Stimulated activated CD4-positive, alpha-beta T cell treated with anti-CD3 and anti-CD28 coated beads, TNF-alpha, amount 100 ng/mL, for 48 hours (primary cell): ENCODE measurements around the gene CCM2L.

Experiments
- DNase-seq, 3 donors: peaks; one replicate each; pipeline ENCODE4 v3.0.0-alpha.2; 2020; ENCODE audit warnings: low read depth in 3 of 3

CCM2L gene

GRCh38 chr20:32010101-32010500 lies at the start of gene CCM2L:
Gene CCM2L (plus strand): TSS chr20:32010438. CDS start chr20:32010455, 17 bp downstream.
- no peak for DNase-seq

GRCh38 chr20:31962761-31963160 lies 47.5 kb upstream of the CCM2L start:
- DNase-seq: no peak

GRCh38 chr20:31963889-31964288 lies 46.3 kb upstream of the CCM2L start:
- no peak for DNase-seq

- no peak for DNase-seq
Measured at GRCh38 chr20:31966991-31967655, 43.1 kb upstream of the CCM2L start.

GRCh38 chr20:31967830-31968249 lies 42.4 kb upstream of the CCM2L start, which contains the start of gene XKR7:
Gene XKR7 (plus strand): TSS chr20:31968151. CDS start chr20:31968176, 25 bp downstream.
- no peak for DNase-seq

- DNase-seq: peak; percentile 54 to 70 (median 62)
Measured at GRCh38 chr20:31968291-31969126, 41.7 kb upstream of the CCM2L start.

GRCh38 chr20:31969991-31970390 lies 40.2 kb upstream of the CCM2L start:
- no peak for DNase-seq

- DNase-seq: no peak
Measured at GRCh38 chr20:31972471-31973021, 37.7 kb upstream of the CCM2L start.

- DNase-seq: no peak
Measured at GRCh38 chr20:31974296-31974695, 35.9 kb upstream of the CCM2L start.

- DNase-seq: no peak
Measured at GRCh38 chr20:31974951-31975487, 35.2 kb upstream of the CCM2L start.

- no peak for DNase-seq
Measured at GRCh38 chr20:31975874-31976273, 34.4 kb upstream of the CCM2L start.

GRCh38 chr20:31977080-31977479 lies 33.2 kb upstream of the CCM2L start:
- DNase-seq: no peak

- no peak for DNase-seq
Measured at GRCh38 chr20:31979713-31980426, 30.4 kb upstream of the CCM2L start.

GRCh38 chr20:31981784-31982183 lies 28.5 kb upstream of the CCM2L start:
- DNase-seq: no peak

- DNase-seq: no peak
Measured at GRCh38 chr20:31984981-31985471, 25.2 kb upstream of the CCM2L start.

GRCh38 chr20:31987744-31988143 lies 22.5 kb upstream of the CCM2L start:
- no peak for DNase-seq

GRCh38 chr20:31988430-31989015 lies 21.7 kb upstream of the CCM2L start:
- no peak for DNase-seq

GRCh38 chr20:31989030-31989645 lies 21.1 kb upstream of the CCM2L start:
- no peak for DNase-seq

- no peak for DNase-seq
Measured at GRCh38 chr20:31990641-31991338, 19.4 kb upstream of the CCM2L start.

GRCh38 chr20:31991339-31991705 lies 18.9 kb upstream of the CCM2L start:
- no peak for DNase-seq
